HG03378 (cell line): Measurements from ENCODE around the gene PLCH2.
"Not testable (repeated sequence)": the region's sequence is repeated elsewhere in the genome, so short reads cannot be mapped to it uniquely, and the experiment has no call there.

ENCODE experiments used
- ATAC-seq: cut with Tn5 transposase; IDR thresholded peaks from one replicate; pipeline ENCODE4 v1.9.1; 2021; ENCODE audit warnings: mild to moderate bottlenecking, moderate library complexity; ENCODE audit not compliant: unreplicated experiment

Gene PLCH2

DNA sequence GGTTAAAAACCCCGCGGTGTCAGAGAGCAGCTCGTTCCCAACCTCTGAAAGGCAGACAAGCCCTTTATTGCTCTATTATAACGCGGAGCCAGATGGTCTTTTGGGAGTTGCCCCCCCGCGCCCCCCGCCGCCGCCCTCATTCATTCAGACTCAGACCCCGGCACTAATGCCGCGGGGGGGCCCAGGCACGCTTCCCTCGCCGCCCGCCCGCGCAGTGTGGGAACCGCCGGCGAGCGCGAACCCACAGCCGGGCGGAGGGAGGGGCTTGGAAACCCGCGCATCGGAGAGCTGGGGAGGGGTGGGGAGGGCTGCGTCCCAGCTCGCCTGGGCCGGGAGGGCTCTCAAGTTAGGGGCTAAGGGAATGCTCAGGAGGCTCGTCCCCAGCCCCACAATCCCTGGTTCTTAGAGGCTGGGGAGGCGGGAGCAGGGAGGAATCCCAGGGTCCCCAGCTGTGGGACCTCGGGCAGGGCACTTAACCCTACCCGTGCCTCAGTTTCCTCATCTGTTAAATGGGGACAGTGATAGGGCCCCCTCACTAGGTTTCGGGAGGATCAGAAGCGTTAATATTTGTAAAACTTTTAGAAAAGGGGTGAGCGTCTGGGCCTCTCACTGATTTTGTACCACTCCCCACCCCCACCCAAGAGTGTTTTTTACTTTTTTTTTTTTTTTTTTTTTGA, 64.9 kb downstream of the PLCH2 start:
- no peak for ATAC-seq

DNA sequence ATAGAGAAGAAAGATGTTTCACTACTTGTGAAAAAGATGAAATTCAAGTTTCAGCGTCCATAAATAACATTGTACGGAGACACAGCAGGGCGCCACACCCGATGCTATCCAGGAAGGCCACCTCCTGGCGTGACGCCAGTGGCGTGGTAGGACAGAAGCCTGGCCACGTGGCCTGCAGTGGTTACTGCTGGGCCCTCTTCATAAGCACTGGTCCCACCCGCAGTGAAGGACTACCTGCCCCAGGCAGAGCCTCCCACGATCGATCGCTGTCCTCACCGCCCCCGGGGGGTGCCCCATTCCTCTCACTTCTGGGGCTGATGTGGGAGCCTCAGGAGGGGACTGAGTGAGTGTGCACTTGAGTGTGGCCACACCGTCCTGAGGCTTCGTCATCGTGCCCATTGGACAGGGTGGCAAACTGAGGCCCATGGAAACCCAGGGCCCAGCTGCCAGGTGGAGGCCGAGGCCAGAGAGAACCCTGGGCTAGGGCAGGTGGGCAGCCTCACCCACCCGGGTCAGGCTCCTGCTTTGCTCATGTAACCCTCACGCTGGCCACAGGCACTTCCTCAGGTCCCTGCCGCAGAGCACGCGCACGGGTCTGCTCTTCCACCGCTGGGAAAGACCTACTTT, 65.6 kb downstream of the PLCH2 start:
- no peak for ATAC-seq

DNA sequence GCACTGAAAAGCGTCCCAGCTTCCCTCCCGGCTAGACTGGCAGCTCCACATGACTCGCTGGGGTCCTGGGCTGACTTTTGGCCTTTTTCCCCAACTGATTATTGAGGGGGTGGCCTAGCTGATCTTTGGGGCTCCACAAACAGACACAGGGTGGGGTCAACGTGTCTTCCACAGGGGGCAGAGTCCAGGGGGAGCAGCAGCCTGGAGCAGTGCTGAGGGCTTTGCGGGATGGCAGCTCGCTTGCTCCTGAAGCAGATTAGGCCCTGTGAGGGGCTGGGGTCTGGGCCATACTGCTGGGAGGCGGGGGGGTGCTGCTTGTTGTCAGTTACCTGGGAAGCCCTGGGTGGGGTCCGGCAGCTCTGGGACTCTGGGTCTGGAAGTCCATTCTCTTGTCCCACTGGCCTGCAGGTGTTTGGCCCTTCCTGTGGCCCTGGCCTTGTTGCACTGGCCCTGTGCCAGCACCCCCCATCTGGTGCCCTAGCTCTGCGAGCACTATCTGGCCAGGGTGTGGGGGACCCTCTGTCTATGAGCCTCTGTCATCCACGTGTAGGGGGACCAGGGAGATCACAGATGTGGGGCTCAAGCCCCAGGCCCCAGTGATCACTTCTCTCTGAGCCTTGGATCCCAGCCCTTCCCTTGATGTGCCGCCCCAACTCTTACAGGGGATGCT, 66.3 kb downstream of the PLCH2 start:
- no peak for ATAC-seq

DNA sequence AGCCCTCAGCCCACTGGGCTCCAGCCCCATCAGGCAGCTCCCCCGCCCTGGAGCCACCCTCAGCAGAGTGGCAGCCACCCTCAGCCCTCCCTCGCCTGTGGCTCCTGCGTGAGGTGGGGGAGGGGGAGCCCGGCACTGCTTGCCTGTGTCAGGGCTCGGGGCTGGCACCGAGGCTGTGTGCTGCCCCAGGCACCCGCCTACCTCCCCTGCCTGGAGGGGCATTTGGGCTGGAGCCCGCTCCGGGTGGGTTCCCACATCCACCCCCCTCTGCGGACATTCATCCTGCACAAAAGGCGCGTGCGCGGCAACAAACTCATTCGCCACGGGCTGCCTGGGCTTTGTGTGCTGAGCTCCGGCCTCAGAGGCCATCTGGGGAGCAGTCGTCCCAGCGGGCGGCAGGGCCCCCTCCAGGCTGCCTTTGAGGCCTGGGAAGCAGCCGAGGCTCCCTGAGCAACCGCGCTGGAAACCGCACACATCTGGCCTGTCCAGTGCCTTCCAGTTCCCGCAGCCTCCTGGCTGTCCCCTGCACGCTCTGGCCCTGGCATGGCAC, 67.5 kb downstream of the PLCH2 start:
- no peak for ATAC-seq

DNA sequence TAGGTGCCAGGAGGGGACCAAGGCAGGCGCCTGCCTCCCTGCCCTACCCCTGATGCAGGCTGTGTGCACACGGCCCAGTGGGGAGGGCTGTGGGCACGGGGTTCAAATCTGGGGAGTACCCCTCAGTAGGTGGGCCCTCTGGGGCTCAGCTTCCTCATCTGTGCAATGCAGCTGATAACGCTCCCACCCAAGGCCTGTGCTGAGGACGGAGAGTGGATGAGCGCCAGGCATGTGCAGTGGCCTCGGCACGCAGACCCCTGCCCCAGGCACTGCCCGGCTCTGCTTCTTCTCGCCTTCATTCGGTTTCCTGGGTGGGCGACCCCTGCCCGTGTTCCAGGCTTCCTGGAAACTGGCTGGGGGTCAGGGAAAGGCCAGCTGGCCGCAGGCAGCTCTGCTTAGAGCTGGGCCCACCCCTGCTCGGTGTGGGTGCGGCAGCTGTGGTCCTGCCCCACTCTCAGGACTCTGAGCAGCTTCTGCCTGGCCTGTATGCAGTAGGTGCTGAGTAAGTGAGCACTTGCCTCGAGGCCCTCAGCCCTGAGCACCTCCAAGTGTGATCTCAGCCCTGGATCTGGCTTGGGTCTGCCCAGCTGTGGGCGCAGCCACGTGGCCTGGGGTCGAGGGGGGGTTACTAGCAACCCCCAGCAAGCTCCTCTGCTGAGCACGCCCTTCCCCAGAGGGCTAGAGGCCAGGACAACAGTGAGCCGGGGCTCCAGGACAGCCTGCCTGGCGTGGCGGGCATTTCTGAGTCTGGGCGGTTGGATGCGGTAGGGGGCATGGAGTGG, 68.2 kb downstream of the PLCH2 start:
- no peak for ATAC-seq

DNA sequence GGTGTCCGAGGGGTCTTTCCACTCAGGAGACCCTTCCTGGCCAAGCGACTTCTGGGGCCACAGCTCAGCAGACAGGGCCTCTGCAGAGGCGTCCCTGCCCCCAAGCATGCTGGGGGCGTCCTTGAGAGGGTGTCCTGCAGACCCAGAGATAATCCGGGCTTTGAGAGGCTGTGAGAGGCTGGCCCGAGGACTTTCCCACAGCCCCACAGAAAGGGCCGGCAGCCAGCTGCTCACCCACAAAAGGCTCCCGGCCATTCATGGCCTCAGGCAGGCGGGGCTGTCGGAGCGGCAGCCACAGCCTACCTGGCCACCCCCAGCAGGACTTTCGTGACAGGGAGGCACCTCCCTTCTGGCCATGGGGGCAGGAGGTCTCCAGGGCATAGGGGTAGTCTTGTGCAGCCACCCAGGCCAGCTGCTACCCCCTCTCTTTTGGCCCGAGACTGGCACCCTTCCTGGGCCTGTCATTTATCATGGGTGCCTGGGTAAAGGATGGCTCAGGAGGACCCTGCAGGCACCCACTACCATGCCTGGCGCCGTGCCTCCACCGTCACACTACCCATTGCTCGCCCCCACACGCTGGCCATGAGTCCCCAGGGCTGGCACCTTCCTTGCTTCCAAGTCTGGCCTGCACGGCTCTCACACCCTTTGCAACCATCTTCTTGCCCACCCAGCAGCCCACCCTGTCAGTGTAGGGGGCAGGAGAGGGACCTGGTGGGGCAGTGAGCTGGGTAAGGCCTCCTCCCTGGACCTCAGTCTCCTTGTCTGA, 69.0 kb downstream of the PLCH2 start:
- no peak for ATAC-seq

DNA sequence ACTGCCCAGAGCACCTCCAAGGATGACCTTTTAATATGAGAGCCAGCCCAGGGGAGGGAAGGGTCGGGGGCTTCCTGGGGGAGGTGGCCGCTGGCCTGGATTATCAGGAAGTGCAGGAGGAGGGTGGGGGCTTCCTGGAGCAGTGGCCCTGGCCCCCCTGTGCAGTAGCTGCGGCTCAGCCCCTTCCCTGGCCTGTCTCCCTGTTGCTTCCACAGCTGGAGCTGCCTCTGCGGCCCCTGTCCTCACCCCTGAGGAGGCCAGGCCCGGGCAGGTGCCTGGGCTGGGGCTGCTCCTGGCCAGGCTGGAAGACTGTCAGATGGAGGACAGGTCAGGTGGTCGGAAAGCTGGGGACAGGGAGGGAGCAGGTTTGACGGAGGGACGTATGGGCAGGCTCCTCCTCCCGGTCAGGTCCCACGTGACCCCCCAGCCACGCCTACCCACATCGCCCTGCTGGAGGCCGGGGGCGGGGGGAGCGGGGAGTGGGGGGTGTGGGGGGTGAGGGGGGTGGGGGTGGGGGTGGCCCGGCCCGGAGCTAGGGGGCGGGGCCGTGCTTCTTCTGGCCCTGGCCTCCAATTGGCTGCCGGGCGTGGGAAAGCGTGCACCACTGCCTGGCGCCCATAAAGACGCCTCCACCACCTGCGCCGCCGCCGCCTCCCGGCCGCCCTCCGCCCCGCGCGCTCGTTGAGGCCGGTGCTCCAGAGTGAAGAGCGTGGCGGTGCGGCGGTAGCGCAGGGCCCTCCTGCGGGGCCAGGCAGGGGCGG, 69.8 kb downstream of the PLCH2 start:
- ATAC-seq: no peak

DNA sequence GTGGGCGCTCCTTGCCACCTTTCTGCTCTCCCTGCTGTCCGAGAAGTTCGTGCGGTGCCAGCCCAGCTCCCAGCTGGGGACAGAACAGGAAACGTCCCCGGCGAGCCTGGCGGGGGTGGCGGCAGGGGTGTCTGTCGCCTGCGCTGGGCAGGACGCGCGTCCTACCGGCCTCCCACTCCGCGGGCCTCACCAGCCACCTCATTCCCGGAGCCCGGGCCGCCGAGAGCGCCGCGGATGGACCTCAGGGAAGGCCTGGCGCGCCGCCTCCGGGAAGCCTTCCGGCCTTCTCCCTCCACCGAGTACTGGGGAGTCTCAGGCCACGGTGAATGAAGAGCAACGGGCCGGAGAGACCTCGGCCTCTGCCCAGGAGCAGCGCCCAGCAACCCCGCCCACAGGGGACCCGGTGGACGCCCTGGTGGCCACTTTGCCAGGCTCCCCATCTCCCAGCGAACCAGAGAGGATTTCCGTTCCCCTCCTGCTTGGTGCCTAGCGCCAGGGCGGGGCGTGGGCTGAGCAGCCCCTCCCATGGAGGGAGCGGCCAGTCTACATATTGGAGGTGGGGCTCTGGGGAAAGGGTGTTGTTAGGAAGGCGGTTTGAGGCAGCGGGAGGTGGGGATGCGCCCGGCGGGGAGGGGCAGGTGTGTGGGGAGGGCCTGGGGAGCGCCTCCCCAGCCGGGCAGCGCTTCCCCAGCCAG, 70.6 kb downstream of the PLCH2 start:
- ATAC-seq: no peak

DNA sequence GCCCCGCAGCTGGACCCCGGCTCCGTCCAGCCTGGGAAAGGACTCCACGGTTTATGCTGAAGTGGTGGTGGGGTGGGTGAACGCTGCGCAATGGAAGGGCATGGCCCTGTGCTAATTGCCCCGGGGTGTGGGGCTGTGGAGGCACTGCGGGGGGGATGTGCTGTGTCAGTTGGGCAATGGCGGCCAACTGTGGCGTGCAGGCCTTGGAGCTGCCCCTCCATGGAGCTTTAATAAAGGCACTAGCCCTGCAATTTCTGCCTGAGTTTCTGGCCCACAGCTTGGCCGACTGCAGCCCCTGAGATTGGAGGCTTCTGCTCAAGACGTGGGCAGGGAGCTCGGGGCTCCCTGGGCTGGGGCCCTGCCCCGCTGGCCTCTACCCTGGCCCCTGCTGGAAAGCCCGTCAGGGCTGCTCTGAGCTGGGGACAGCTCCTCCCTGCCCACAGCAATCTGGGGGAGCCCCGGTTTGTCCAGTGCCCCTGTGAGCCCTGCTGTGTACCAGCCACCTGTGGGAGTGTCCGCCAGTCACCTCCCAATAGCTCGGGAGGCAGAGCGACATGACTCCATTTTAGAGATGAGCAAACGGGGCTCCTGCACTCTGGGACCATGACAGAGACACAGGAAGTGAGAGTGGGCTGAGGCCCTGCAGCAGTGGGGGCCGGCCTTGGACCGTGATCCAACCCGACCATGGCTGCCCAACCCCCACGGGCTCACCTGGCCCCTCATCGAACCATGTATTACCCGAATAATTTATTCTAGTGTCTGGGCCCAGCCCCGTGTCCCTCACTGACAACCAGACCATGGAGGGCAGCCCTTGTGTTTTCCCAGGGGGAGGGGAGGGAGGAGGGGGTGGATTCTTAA, 71.3 kb downstream of the PLCH2 start:
- no peak for ATAC-seq

DNA sequence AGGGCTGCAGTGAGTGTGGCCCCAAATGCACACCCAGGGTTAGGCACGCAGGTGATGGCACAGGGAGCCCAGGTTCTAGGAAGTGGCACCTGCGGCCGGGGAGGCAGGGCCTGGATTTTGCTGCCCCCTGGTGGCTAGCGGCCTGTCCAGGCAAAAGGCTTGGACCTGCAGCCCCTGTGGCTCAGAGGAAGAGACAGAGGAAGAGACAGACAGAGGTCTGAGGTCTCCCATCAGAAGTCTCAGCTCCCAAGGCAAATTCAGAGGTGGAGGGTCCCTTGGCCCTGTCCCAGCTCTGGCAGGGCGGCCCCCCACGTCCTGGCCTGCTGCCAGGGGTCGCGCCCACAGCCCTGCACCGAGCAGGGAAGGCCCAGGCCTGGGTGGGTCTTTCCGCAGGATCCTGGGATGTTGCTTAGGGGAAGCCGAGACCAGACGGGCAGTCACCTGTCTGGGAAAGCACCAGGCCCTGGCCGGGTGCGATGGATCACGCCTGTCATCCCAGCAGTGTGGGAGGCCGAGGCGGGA, 72.0 kb downstream of the PLCH2 start:
- ATAC-seq: peak; percentile 22

DNA sequence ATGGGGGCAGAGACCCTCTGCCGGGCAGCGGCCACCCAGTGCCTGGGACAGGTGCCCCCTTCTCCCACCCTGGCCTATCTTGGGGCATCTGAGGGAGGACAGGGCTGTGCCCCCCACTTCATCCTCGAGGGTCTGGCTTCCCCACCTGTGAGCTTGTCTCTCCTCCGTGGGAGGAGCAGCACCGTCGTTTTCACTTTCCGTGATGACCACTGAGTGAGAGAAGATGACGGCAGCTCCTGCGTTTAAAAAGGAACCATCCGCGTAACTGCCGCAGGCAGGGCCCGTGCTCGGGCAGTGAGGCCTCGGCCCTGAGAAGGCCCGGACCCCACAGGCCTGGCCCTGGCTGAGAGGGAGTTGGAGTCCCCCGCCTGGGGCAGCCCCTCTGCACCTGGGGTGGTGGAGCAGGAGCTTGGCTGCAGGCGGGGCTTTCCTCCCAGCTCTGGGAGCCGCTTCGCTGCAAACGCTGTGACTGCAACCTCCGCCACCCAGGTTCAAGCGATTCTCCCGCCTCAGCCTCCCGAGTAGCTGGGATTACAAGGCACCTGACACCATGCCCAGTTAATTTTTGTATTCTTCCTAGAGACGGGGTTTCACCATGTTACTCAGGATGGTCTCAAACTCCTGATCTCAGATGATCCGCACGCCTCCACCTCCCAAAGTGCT, 73.4 kb downstream of the PLCH2 start:
- ATAC-seq: not testable (repeated sequence)

DNA sequence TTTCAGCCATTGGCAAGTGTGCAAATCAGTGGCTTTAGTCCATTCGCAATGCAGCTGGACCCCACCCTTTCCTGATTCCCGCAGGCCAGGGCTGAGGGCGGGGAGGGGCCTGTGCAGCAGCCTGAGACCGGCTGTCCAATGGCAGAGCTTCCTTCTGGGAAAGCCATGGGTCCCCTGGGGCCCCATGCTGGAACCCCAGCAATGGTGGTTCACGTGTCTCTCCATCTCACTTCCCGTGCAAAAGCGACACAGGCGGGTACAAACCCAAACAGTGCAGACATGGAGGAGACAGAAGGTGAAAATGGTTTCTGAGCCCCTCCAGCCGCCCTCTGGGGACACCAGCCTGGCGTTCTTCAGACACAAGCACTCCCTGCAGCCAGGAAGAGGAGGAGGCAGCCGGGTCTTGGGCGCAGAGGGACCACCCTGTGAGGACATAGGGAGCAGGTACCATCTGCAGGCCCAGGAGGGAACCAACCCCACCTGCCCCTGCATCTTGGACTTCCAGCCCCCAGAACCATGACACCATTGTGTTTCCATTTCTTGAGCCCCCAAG, 74.3 kb downstream of the PLCH2 start:
- not testable (repeated sequence) for ATAC-seq

DNA sequence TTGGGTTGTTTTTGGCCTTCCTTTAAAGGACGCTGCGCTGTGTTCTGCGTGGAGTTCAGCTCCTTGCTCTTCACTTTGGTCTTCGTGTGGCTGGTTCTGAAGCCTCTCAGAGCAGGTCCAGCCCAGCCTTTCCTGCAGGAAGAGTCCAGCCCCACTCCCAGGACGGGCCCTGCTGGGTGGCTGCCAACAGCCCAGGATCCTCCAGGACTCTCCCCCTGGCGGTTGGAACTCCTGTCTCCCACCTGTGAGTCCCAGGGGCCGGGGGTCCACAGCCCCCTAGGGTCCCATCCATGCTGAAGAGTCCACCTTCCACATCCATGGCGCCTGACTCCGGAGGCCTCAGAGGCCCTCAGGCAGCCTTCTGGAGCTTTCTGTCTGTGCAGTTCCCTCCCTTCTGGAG, 75.5 kb downstream of the PLCH2 start:
- ATAC-seq: not testable (repeated sequence)

DNA sequence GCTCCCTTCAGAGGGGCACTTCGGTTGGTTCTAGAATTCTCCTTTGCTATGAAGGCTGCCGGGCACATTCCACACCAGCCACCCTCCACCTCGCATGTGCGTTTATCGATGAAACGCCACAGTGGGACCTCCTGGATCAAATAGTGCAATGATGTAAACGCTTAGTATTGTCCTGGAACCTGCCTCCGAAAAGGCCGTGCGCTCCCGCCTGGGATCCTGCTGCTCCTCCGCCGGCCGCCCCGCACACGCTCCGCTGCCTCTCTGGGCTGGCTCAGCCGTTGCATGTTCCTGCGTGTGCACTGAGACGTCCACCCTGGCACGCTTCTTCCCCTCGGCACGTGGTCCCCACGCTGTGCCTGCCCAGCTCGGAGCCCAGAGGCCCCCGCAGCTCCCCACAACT, 76.1 kb downstream of the PLCH2 start:
- no peak for ATAC-seq

DNA sequence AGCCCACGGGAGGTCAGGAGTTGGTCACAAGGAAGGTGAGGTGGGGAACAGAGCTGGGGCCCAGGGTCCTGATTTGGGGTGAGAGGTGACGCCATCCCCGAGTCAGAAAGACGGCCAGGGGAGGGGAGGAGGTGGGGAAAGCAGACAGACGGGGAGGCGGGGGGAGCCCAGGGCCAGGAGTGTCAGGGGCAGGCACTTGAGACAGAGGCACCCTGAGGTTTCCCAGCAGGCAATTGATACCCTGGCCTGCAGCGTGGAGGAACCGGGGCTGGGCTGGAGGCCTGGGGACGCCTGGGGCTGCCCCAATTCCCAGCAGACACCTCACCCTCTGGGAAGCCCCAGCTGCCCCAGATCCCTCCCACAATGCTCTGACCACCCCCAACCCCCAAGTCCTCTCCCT, 77.0 kb downstream of the PLCH2 start:
- ATAC-seq: not testable (repeated sequence)

DNA sequence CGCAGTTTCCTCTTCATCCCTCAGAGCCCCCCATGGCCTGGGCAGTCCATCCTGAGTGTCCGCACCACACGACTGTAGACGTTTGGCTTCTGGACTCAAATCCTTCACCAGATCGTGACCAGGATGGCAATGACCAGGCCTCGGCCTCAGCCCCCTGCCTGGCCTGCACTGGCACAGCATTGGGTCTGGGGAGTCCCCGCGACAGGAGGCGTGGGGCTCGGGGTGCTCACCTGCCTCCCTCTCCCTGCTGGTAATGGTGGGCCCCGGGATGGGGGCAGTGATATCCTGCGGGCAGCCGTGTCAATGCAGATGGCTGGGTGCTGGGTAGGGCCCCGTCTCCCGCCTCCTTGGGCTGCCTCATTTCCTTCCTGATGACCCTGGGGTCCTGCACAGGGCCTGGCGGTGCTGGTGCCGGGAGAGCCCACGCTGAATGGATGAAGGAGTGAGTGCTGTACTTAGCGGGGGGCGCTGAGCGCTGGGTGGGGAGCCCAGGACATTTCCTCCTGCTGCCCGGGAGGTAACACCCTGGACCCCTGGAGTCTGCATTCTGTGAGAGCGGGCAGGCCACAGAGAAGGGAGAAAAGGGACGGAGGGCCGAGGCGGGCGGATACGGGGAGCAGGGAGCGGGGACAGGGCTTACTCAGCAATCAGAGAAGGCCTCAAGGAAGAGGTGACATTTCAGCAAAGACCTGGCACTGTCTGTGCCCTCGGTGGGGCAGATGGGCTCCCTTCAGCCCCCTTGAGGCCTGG, 78.0 kb downstream of the PLCH2 start:
- no peak for ATAC-seq
